ENCODE measurements around the gene CDC37.

The CDC37 gene

DNA sequence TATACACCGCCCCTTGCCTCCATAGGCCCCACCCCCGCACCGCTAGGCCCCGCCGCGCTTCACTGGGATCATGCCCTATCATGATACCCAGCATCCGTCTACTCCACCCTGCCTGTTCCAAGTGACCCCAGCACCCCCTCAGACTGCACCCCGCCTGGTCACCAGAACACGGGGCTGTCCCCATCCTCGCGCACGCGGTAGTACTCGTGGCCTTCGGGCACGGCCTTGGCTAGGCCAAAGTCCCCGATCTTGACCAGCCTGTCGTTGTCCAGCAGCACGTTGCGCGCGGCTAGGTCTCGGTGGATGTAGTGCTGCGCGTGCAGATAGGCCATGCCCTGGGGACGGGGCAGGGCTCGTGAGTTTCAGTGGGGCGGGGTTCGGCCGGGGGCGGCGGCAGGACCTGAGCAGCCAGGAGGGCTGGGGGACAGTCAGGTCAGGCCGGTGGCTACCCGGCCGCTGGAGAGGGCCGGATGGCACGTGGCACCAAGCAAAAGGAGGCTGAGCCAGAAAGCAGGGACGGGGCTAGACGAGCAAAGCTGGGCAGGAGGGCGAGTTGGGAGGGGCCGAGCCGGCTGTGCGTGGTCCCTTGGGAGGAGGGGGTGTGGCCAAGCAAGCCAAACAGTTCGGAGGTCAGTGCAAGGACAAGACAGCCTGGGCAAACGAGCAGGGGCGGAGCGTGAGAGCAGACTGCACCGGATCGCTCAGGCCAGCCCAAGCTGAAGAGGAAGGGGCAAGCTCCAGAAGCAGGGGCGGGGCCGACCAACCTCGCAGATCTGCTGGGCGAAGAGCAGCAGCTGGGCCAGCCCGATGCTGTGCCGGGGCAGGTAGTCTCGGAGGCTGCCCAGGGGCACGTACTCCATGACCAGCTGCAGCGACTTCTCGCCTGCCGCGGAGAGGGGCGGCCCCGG, 50.3 kb downstream of the CDC37 start:
- no peak for DNase-seq

DNA sequence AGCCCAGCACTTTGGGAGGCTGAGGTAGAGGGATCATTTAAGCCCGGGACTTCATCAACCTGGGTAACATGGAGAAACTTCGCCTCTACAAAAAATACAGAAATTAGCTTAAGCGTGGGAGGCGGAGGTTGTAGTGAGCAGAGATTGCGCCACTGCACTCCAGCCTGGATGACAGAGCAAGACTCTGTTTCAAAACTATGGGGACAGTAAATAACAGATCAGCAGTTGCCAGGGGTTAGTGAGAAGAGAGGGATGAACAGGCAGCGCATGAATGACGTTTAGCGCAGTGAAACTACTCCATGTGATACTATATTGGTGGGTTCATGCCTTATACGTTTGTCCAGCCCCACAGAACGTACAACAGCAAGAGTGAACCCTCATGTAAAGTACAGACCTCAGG, 56.8 kb downstream of the CDC37 start:
- DNase-seq: peak in 1 of 2 donors; percentile 10

DNA sequence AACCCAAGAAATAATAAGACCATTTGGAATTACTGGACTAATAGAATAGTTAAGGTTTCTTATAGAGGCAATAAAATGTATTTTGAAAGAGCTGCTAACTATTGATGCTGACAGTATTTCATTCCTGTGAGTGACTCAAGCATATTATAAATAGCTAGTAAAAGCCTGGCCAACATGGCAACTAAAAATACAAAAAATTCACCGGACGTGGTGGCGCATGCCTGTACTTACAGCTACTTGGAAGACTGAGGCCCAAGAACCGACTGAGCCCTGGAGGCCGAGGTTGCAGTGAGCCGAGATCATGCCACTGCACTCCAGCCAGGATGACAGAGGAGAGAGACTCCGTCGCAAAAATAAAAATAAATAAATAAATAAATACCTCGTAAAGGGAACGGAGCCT, 58.6 kb downstream of the CDC37 start:
- DNase-seq: no peak

DNA sequence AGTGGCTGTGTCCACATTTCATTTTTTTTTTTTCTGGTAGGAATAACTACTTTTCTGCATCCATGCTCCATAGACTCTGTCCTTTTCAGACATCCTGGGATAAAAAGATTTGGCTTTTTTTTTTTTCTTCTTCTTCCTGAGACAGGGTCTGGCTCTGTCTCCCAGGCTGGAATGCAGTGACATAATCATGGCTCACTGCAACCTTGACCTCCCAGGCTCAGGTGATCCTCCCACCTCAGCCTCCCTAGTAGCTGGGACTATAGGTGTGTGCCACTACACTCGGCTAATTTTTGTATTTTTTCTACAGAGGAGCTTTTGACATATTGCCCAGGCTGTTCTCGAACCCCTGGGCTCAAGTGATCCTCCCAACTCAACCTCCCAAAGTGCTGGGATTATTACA, 59.8 kb downstream of the CDC37 start:
- DNase-seq: no peak
